Stimulated activated effector memory CD8-positive, alpha-beta T cell treated with anti-CD3 and anti-CD28 coated beads, Interleukin-12 subunit alpha, Interleukin-12 subunit beta, amount 100 ng/mL, for 72 hours (primary cell): ENCODE measurements around the gene CEBPB.
A peak's percentile ranks its signal among the peaks of the same experiment; 100 is the strongest.

ENCODE experiments used
- ATAC-seq: fragments of 150-1000 bp; cut with Tn5 transposase; 2 replicates; pipeline ENCODE4 v1.10.0; 2021
- DNase-seq, 2 donors: peaks; one replicate each; pipeline ENCODE4 v3.0.0; 2021 to 2022; ENCODE audit warnings: low spot score in 2 of 2
- H3K27ac Mint-ChIP-seq: one replicate; pipeline ENCODE4 v1.8.0; 2022; ENCODE audit warnings: mild to moderate bottlenecking, mixed read lengths
- H3K36me3 Mint-ChIP-seq: one replicate; pipeline ENCODE4 v1.8.0; 2022; ENCODE audit warnings: mild to moderate bottlenecking, mixed read lengths
- H3K4me1 Mint-ChIP-seq: one replicate; pipeline ENCODE4 v1.8.0; 2022; ENCODE audit warnings: mixed read lengths
- H3K4me3 Mint-ChIP-seq: one replicate; pipeline ENCODE4 v1.8.0; 2022; ENCODE audit warnings: mild to moderate bottlenecking, mixed read lengths
- H3K9me3 Mint-ChIP-seq: one replicate; pipeline ENCODE4 v1.8.0; 2022; ENCODE audit warnings: mixed read lengths

The CEBPB gene

GRCh38 chr20:50190251-50191064 lies at the start of gene CEBPB:
CEBPB (plus strand) TSS chr20:50190830; CDS start chr20:50191034, 204 bp downstream.
- Mint-ChIP-seq H3K9me3 (no peaks in the 10 kb centered on the region), H3K4me3 (peak within 1 kb of the TSS; percentile 96), H3K36me3 (peaks cover 29% of the 10 kb centered on the region), H3K4me1 (peaks cover 39% of the 10 kb centered on the region), H3K27ac (peak within 1 kb of the TSS; percentile 99)
- DNase-seq = peak; percentile 81 to 92
- peak; percentile 69 for ATAC-seq

DNA sequence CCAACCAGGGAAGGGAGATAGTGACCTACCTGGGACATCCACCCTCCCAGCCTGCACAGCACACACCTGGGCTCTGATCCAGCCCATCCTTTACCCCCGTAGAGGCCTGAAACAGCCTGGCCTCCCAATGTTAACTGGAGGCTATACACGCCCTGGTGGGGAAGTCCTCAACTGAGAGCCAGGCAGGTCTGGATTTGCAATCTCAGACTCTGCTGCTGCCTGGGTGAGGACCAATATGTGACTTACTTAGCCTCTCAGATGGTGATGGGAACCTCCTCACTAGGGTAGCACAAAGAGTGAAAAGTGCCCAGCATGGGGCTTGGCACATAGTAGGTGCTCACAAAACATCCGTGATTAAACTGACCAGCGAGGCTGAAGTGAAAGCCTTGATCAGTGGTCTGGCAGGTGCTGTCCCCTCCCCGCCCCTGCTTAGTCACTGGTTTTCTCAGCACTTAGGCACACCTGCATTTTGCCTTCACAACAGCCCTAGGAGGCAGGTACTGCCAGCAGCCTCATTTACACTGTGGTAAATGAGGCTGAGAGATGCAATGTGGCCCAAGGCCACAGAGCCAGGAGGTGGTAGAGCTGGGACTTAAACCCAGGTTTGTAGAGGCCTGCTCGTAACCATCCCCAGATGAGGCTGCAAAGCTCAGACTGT lies 49.5 kb upstream of the CEBPB start:
- peaks cover 53% of the 10 kb centered on the region for H3K4me1 Mint-ChIP-seq
- H3K36me3 Mint-ChIP-seq = peaks cover 65% of the 10 kb centered on the region
- ATAC-seq (no peak), DNase-seq (no peak)
- H3K27ac Mint-ChIP-seq = peak overlapping the region; percentile 89
- no peaks in the 10 kb centered on the region for H3K9me3 Mint-ChIP-seq
- no peak overlapping the region for H3K4me3 Mint-ChIP-seq

DNA sequence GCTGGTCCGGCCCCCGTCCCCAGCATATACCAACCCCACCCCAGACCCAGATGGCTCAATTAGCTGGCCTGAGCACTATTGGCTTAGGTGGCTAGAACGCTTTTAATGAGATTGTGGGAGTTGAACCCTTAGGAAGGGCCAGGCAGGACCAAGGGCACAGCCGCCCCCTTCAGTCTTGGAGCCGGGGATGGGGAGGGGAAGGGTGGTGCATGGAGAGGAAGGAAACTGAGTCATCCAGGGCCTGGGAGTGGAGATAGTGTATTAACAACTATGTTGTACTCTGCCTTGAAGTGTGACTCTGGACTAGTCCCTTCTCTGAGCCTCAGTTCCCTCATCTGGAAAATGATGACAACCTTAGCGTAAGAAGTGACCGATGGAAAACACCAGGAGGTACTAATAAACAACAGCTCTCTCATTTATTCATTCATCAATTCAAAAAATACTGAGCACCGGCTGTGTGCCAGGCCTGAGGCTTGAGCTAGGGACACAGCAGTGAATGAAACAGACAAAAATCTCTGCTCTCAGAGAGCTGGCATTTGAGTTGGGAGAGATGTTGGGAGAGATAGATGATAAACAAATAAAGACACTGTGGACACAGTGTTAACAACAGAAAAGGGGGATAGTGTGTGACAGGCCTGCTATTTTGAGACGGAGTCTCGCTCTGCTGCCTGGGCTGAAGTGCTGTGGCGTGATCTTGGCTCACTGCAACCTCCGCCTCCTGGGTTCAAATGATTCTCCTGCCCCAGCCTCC lies 48.6 kb upstream of the CEBPB start:
- Mint-ChIP-seq H3K27ac (peak overlapping the region; percentile 89), H3K36me3 (peaks cover 66% of the 10 kb centered on the region)

DNA sequence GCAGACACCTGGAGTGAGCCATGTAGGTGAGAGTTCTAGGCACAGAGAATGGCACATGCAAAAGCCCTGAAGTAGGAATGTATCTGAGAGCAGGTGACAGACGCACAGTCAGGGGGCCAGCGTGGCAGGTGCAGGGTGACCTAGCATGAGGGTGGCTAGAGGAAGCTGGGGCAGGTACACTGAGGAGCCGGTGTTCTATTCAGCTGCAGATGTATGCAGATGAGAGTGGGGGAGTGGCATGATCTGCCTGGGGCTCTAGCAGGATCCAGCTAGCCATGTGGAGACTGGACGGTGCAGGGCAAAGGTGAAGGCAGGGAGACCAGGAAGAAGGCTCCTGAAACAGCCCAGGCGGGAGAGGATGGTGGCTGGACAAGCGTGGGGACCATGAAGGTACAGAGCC lies 47.8 kb upstream of the CEBPB start:
- Mint-ChIP-seq H3K4me3 (no peak overlapping the region), H3K4me1 (peaks cover 59% of the 10 kb centered on the region), H3K36me3 (peaks cover 66% of the 10 kb centered on the region), H3K9me3 (no peaks in the 10 kb centered on the region), H3K27ac (peak overlapping the region; percentile 89)
- DNase-seq (no peak), ATAC-seq (no peak)

More for the DNA sequence above, 48.6 kb upstream of the CEBPB start:
- peaks cover 59% of the 10 kb centered on the region for H3K4me1 Mint-ChIP-seq
- no peaks in the 10 kb centered on the region for H3K9me3 Mint-ChIP-seq
- no peak overlapping the region for H3K4me3 Mint-ChIP-seq
- DNase-seq (no peak), ATAC-seq (no peak)

GRCh38 chr20:50144362-50144761 lies 46.3 kb upstream of the CEBPB start:
- H3K4me3 Mint-ChIP-seq = no peak overlapping the region
- peaks cover 67% of the 10 kb centered on the region for H3K4me1 Mint-ChIP-seq
- peaks cover 73% of the 10 kb centered on the region for H3K36me3 Mint-ChIP-seq
- ATAC-seq (no peak), DNase-seq (no peak)
- H3K9me3 Mint-ChIP-seq = no peaks in the 10 kb centered on the region
- peak overlapping the region; percentile 20 for H3K27ac Mint-ChIP-seq

- peaks cover 68% of the 10 kb centered on the region for H3K36me3 Mint-ChIP-seq
- H3K27ac Mint-ChIP-seq = peak overlapping the region; percentile 98
- DNase-seq (no peak), ATAC-seq (no peak)
- H3K4me3 Mint-ChIP-seq = no peak overlapping the region
- H3K4me1 Mint-ChIP-seq = peaks cover 68% of the 10 kb centered on the region
- no peaks in the 10 kb centered on the region for H3K9me3 Mint-ChIP-seq
Measured at GRCh38 chr20:50145566-50145965, 45.1 kb upstream of the CEBPB start.

DNA sequence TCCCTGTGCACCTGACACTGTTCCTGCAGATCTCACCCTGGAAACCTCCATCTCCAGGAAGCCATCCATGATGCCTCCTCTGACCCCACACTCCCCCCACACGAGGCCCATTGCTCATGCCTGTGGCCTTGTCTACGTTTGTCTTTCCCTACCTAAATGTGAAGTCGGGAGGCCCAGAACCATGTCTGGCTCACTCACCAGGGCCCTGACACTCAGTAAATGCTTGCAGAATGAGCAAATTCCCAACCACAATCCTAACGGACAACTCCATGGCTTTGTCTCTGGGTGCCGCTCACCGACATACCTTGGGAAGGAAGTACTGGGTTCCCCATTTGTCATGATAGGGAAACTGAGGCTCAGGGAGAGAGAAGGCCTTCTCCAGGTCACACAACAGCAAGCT lies 44.4 kb upstream of the CEBPB start:
- Mint-ChIP-seq H3K9me3 (no peaks in the 10 kb centered on the region), H3K36me3 (peaks cover 66% of the 10 kb centered on the region), H3K4me1 (peaks cover 72% of the 10 kb centered on the region), H3K4me3 (peak overlapping the region; percentile 79), H3K27ac (peak overlapping the region; percentile 98)
- DNase-seq = no peak
- ATAC-seq = no peak

GRCh38 chr20:50146732-50147662 lies 43.6 kb upstream of the CEBPB start:
- Mint-ChIP-seq H3K4me3 (peak overlapping the region; percentile 79), H3K4me1 (peaks cover 75% of the 10 kb centered on the region), H3K36me3 (peaks cover 62% of the 10 kb centered on the region), H3K27ac (peak overlapping the region; percentile 98), H3K9me3 (no peaks in the 10 kb centered on the region)
- peak; percentile 98 for ATAC-seq
- DNase-seq = peak; percentile 44 to 83

DNA sequence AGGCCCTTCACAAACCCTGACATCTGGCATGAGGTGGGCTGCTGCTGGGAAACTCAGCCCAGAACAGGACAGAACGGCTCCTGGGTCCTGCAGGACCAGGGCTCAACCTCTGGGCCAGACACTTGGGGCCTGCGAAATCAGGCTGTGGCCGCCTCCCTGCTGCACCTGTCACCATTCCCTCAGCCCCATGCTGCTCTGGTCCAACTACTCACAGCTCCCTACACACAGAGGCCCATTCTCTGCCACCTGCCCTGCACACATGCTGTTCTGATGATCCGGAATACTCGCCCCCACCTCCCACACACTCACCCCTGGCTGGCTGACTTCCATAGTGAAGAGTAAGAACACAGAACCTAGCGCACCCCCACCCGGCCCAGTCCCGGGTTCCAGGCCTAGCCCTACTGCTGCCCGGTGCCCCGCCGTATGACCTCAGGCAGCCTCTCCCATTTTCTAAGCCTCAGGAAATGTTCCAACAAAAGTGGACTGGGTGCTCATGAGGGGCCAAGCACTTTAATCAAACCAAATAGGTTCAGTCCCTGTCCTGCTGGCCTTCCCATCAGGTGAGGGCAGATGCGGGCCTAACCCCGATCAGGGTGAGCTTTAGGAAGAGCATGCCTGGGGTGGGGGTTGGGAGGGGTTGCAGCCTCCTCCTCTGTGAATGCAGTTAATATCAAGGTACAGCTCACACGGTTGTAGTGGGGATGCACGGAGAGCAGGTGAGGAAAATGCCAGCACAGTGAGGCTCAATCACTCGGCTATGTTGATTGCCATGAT lies 41.0 kb upstream of the CEBPB start:
- no peak for DNase-seq
- no peak for ATAC-seq
- Mint-ChIP-seq H3K4me1 (peaks cover 80% of the 10 kb centered on the region), H3K36me3 (peaks cover 49% of the 10 kb centered on the region), H3K9me3 (no peaks in the 10 kb centered on the region), H3K4me3 (no peak overlapping the region), H3K27ac (peak overlapping the region; percentile 98)

- Mint-ChIP-seq H3K9me3 (no peaks in the 10 kb centered on the region), H3K36me3 (peaks cover 48% of the 10 kb centered on the region), H3K4me1 (peaks cover 75% of the 10 kb centered on the region), H3K27ac (peak overlapping the region; percentile 98), H3K4me3 (peak overlapping the region; percentile 90)
- DNase-seq = no peak
- ATAC-seq = no peak
Measured at GRCh38 chr20:50151034-50151743, 39.4 kb upstream of the CEBPB start.

- H3K9me3 Mint-ChIP-seq = no peaks in the 10 kb centered on the region
- H3K27ac Mint-ChIP-seq = peak overlapping the region; percentile 98
- no peak for ATAC-seq
- peak overlapping the region; percentile 90 for H3K4me3 Mint-ChIP-seq
- H3K4me1 Mint-ChIP-seq = peaks cover 61% of the 10 kb centered on the region
- H3K36me3 Mint-ChIP-seq = peaks cover 34% of the 10 kb centered on the region
- DNase-seq = no peak
Measured at GRCh38 chr20:50152394-50153152, 38.1 kb upstream of the CEBPB start.

DNA sequence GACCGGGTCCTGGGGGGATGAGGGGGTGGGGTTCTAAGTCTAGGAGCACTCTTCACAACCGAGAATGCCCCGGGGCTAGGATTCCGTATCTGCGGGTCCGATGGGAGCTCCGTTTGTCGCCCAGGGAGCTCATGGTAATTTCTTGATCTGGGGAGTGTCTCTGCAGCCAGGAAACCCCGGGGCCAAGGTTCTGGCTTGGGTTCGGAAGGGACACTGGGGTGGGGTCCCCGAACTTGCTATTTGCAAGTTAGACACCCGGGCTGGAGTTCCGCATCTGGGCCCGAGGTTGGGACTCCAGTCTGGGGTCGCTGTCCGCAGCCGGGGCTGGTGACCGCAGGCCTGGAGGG lies 37.5 kb upstream of the CEBPB start:
- Mint-ChIP-seq H3K36me3 (peaks cover 33% of the 10 kb centered on the region), H3K27ac (peak overlapping the region; percentile 98), H3K9me3 (no peaks in the 10 kb centered on the region), H3K4me3 (peak overlapping the region; percentile 90), H3K4me1 (peaks cover 57% of the 10 kb centered on the region)
- ATAC-seq (no peak), DNase-seq (no peak)
